ENCODE data around the gene CALR3. TPM values are rescaled to one million over a fixed set of nuclear protein-coding genes. Genes with fewer than 3 reads are reported as not detected.
"Not testable (repeated sequence)": the region's sequence is repeated elsewhere in the genome, so short reads cannot be mapped to it uniquely, and the experiment has no call there.

CALR3 gene
- total RNA-seq = not detected

- intact Hi-C loops (cut with DNase I) = no loop called here
Measured at GRCh38 chr19:16495982-16496612, at the start of gene CALR3, which contains the start of gene C19orf44. Gene CALR3, minus strand, starts transcription at chr19:16496167. Its CDS starts 38 bp downstream, at chr19:16496129. Gene C19orf44, plus strand, starts transcription at chr19:16496394. Its CDS starts 4,399 bp downstream, at chr19:16500793.

GRCh38 chr19:16544473-16545231 is 48.7 kb upstream of the CALR3 start:
- 84 to 89% methylated on average over 11 of the region's 11 CpGs for WGBS, 2 donors
- H3K4me1 ChIP-seq = peaks cover 18 to 48% (median 33%) of the 10 kb centered on the region in 3 donors

More at GRCh38 chr19:16495982-16496612, at the start of gene CALR3, which contains the start of gene C19orf44:
- Histone ChIP-seq H3K27me3 (no peaks in the 10 kb centered on the region), H3K4me1 (peaks cover 10 to 22% (median 12%) of the 10 kb centered on the region in 3 donors), H3K36me3 (peaks cover 0 to 9% (median 4%) of the 10 kb centered on the region in 3 donors), H3K27ac (peak within 1 kb of the TSS; percentile 76 to 84 (median 79)), H3K9me3 (no peaks in the 10 kb centered on the region), H3K4me3 (peak within 1 kb of the TSS; percentile 42 to 88 (median 66))
- WGBS, 2 donors = 0 to 4% methylated on average over 4 of the region's 52 CpGs
- TF ChIP-seq POLR2A (IDR thresholded peaks at IDR 0.05) = peak in 1 of 4 donors; percentile 24
- TF ChIP-seq CTCF (IDR thresholded peaks at IDR 0.05) = peak in 4 of 6 experiments; percentile 29 to 42 (median 38)
- peak; percentile 93 for DNase-seq

GRCh38 chr19:16543734-16544133 is 47.8 kb upstream of the CALR3 start:
- WGBS, 2 donors = 72 to 84% methylated on average over 6 of the region's 6 CpGs
- H3K9me3 ChIP-seq; H3K27ac ChIP-seq; H3K4me3 ChIP-seq; intact Hi-C loops (cut with DNase I); H3K27me3 ChIP-seq; DNase-seq: not testable (repeated sequence)
- peaks cover 0 to 18% (median 0%) of the 10 kb centered on the region in 3 donors for H3K36me3 ChIP-seq
- peaks cover 18 to 55% (median 36%) of the 10 kb centered on the region in 3 donors for H3K4me1 ChIP-seq

More at GRCh38 chr19:16544473-16545231, 48.7 kb upstream of the CALR3 start:
- H3K4me3 ChIP-seq = no peak overlapping the region
- DNase-seq = no peak
- intact Hi-C loops (cut with DNase I) = no loop called here
- peaks cover 0 to 15% (median 0%) of the 10 kb centered on the region in 3 donors for H3K36me3 ChIP-seq
- H3K9me3 ChIP-seq = no peaks in the 10 kb centered on the region
- no peak for TF ChIP-seq CTCF (IDR thresholded peaks at IDR 0.05)
- no peak for TF ChIP-seq POLR2A (IDR thresholded peaks at IDR 0.05)
- no peaks in the 10 kb centered on the region for H3K27me3 ChIP-seq
- H3K27ac ChIP-seq = no peak overlapping the region

- intact Hi-C loops (cut with DNase I) = no loop called here
- H3K4me1 ChIP-seq = peaks cover 18 to 62% (median 36%) of the 10 kb centered on the region in 3 donors
Measured at GRCh38 chr19:16542910-16543472, 47.0 kb upstream of the CALR3 start.

More at GRCh38 chr19:16542910-16543472, 47.0 kb upstream of the CALR3 start:
- Histone ChIP-seq H3K36me3 (peaks cover 0 to 25% (median 0%) of the 10 kb centered on the region in 3 donors), H3K9me3 (no peaks in the 10 kb centered on the region), H3K27me3 (no peaks in the 10 kb centered on the region), H3K27ac (peak overlapping the region; percentile 88 to 93 (median 92)), H3K4me3 (peak overlapping the region; percentile 75 to 97 (median 86))
- no peak for DNase-seq
- 4 to 10% methylated on average over 10 of the region's 15 CpGs for WGBS, 2 donors
- no peak for TF ChIP-seq CTCF (IDR thresholded peaks at IDR 0.05)

Data from esophagus squamous epithelium (tissue), 5 donors.